NCI-H524 treated with DMSO at 0.1 percent for 48 hours (cell line): ENCODE measurements around the gene BRD1.

Experiments
- DNase-seq: peaks from one replicate; lab custom pipeline; 2025; lab: John Stamatoyannopoulos, UW

Gene BRD1

DNA sequence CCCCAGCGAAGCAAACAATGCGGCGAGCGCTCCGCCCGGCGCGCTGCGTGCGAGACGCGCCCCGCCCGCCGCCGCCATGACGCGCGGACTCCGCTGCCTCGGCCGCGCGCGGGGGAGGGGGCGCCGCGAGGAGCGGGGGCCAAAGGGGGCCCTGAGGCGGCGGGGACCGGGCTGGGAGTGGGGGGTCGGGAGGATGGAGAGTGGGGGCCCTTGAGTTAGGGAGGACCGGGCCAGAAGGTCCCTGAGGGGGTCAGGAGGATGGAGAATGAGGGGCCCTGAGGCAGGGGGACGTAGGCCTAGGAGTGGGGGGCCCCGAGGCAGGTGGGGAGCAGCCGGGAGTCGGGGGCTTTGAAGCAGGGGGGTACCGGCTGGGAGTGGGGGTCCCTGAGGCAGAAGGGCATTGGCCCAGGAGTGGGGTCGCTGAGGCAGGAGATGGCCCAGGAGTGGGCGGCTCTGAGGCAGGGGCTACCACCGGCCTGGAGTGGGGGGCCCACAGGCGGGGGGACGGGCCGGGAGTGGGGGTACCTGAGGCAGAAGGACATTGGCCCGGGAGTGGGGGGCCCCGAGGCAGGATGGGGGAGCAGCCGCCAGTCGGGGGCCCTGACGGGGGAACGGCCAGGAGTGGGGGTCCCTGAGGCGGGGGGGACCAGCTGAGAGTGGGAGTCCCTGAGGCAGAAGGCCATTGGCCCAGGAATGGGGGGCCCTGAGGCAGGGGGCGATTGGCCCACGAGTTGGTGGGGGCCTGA lies at the start of gene BRD1:
TSS of gene BRD1 (minus strand) at position 21 of the 746 bp plus-strand sequence. CDS start 3,556 bp downstream, outside the sequence.
- DNase-seq, result no peak

DNA sequence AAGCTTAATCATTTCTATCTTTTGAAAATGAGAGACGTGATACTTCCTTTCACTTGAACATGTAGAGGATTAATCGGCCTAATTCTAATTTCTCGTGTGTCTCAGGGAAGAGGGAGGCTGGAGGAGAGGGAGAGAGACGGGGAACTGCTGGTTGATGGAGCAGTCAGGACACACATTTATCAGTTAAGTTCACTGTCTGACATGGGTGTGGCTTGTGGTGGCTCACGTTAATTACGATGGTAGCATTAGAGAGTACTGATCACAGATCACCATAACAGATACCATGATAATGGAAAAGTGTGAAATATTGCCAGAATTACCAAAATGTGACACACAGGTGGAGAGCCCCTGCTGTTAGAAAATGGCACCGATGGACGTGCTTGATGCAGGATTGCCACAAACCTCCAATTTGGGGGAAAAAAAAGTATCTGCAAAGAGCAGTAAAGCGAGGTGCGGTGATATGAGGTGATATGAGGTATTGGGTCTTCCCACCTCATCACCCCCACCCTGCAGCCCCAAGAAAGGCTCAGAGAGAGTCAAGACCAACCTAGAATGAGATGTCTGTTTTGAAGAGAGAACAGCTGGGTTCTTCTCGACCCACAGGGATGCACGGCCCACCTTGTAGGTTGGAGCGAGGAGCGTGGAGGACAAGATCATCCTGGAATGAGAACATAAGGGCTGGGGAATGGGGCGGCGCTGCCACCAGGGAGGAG lies 45.7 kb upstream of the BRD1 start:
- DNase-seq, result no peak

DNA sequence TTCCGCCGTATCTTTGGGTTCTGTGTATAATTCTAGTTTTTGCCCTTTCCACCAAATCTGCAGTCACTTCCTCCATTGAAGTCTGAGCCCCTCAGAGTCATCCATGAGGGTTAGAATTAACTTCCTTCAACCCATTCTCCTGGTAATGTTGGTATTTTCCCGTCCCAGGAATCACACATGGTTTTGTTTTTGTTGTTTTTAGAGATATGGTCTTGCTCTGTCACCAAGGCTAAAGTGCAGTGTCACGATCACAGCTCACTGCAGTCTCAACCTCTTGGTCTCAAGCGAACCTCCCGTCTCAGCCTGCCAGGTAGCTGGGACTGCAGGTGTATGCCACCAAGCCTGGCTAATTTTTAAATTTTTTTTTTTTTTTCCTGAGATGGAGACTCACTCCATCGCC lies 44.7 kb upstream of the BRD1 start:
- DNase-seq, result no peak

DNA sequence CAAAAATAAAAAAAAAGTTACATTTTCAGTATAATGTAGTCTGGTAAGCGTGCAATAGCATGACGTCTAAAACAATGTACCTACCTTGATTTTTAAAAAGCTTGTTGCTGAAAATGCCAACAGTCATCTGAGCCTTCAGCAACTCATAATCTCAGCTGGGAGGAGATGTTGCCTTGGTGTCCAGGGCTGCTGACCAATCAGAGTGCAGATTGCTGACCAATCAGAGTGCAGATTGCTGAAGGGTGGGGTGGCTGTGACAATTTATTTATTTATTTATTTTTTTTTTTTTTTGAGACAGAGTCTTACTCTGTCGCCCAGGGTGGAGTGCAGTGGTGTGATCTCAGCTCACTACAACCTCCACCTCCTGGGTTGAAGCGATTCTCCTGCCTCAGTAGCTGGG lies 43.8 kb upstream of the BRD1 start:
- no peak for DNase-seq

DNA sequence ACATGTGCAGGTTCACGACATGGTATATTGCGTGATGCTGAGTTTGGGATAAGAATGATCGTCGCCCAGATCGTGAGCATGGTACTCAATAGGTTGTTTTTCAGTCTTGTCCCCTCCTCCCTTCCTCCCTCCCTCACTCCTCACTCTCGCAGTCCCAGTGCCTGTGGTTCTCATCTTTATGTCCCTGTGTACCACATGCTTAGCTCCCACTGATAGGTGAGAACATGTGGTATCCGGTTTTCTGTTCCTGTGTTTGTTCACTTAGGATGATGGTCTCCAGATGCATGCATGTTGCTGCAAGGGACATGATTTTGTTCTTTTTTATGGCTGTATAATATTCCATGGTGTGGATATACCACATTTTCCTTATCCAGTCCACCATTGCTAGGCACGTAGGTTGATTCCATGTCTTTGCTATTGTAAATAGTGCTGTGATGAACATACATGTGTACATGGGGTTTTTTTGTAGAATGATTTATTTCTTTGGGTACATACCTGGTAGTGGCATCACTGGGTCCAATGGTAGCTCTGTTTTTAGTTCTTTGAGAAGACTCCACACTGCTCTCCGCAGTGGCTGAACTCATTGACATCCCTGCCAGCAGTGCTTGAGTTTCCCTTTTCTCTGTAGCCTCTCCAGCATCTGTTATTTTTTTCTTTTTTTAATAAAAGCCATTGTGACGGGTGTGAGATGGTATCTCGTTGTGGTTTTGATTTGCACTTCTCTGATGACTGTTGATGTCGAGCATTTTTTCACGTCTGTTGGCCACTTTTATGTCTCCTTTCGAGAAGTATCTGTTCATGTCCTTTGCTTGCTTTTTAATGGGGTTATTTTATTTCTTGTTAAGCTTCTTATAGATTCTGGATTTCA lies 42.4 kb upstream of the BRD1 start:
- DNase-seq, result no peak

DNA sequence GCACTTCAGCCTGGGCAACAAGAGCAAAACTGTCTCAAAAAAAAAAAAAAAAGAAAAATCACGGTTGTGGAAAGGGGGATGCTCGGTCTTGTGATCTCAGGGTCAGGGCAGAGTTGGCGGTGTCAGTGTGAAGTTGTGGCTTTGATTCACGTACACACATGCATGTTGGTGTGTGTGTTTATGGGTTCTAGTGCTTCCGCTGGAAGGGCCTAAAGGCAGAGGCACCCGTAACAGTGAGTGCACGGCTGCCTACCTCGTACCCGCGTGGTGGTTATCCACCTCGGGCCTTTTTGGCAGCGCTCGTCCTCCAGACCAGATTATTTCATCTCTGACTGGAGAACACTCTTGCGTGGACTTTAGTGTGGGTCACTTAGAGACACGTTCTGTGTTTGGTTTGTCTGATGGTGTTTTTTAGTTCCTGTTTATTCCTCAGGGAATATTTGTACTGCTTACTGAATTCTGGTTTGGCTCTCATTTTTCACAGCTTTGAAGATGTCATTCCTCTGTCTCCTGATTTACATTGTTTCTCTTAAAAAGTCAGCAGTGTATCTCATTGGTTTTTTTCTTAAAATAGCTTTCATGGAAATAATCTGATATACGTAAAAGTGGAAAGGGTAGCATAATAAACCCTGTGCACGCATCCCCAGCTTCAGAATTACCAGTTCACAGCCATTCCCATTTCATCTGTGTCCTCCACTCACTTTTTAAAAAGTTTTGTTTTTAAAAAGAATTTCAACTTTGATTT lies 41.6 kb upstream of the BRD1 start:
- no peak for DNase-seq

DNA sequence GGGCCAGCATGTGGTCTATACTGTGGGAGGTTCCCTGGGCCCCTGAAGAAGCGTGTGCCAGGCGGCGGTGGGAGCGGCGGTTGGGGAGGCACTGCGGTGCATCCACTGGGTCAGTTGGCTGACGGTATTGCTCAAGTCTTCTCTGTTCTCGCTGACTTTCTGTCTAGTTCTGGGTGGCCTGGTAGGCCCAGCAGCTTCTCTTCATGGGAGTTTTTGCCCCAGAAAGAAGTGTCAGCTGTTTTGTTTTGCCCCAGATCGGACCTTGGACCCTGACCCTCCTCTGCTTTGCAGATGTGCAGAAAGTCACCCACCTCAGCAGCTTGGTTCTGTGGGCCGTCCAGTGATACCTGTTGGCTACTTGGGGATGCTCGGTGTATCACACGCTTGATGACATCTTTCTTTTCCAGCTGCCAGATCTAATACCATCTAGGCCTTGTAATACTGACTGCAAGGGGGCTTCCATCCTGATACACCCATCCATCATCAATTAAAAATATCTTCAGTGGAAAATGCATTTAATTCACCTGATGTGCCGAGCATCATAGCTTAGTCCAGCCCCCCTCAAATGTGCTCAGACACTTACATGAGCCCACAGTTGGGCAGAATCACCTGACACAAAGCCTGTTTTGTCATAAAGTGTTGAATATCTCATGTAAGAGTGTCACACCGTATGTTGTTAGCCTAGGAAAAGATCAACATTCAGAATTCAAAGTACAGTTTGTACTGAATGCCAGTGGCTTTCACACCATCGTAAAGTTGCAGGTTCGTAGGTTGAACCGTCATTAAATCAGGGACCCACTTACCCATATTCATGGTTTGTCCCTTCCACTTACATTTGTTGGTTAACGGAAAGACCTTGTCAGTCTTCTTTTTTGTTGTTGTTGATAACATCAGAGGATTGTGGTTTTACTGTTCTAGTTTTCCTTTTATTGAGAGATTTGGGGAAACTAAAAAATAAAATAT lies 39.9 kb upstream of the BRD1 start:
- no peak for DNase-seq

DNA sequence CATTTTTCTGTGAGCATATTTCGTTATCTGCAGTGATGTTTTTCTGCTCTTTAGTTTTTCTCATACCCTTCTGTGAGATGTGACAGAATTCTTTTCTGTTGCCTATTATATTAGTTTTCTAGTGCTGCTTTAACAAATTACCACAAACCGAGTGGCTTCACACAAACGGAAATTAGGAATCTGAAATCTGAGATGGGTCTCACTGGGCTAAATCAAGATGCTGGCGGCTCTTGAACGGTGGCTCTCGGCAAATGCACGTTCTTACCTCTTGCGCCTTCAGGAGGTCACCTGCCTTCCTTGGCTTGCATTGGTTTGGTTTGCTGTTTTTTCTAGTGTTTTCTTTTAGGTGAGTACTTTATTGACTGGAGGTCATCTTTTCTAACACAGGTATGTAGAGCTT lies 39.0 kb upstream of the BRD1 start:
- no peak for DNase-seq

DNA sequence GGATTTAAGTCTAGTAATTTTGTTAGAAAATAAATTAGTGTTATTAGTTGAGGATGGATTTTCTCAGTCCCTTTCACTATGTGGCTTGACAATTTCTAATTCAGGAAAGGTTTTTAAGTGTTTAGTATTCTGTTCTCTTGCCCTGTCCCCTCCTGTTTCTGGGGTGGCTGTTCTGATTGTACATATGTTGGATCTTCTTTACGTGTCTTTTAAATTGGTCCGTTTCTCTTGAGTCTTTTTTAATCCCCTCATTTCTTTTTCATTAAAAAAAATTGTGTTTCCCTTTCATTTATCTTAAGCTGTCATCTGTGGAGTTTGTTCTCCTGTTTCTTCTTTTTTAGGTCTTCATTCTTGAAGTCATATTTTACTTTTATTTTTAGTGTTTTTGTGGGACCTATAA lies 38.5 kb upstream of the BRD1 start:
- no peak for DNase-seq

DNA sequence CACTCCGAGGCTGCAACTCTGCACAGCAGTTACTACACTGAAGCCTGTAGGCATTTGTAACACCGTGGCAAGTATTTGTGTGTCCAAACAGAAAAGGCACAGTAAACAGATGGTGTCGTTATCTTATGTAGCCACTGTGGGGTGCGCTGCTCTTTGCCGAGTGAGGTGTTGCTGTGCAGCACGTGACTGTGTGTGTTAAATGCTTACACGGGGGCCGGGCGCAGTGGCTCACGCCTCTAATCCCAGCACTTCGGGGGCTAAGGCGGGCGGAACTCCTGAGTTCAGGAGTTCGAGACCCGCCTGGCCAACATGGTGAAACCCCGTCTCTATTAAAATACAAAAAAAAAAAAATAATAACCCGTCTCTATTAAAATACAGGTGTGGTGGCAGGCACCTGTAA lies 37.5 kb upstream of the BRD1 start:
- DNase-seq, result no peak

DNA sequence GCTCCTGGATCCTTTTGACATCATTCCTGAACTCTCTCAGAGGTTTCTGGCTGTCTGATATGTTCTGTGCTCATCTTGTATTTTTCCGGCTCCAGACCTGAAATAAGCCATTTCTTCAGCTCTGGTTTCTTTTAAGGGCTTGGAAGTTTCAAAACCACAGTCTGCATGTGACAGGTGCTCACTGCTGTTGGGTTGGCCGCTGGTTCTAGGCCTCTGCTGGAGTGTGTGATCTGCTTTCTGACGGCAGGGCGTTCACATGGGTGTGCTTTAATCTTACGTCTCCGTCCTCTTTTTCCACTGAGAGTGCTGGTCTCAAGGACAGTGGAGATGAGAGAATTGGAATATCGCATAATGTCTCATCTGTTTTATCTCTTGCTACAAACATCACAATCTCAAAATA lies 36.3 kb upstream of the BRD1 start:
- no peak for DNase-seq

DNA sequence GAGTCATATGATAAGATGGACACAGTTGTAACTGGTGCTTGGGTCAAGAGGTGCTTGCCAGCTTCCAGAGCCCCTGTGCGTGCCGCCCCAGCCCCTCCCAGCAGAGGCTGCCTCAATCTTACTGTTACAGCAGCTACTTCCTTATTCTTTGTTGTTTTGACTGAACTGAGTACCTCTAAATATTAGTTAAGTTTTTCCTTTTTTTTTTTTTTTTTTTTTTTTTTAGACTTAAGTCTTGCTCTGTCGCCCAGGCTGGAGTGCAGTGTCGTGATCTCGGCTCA lies 34.8 kb upstream of the BRD1 start:
- DNase-seq, result no peak

DNA sequence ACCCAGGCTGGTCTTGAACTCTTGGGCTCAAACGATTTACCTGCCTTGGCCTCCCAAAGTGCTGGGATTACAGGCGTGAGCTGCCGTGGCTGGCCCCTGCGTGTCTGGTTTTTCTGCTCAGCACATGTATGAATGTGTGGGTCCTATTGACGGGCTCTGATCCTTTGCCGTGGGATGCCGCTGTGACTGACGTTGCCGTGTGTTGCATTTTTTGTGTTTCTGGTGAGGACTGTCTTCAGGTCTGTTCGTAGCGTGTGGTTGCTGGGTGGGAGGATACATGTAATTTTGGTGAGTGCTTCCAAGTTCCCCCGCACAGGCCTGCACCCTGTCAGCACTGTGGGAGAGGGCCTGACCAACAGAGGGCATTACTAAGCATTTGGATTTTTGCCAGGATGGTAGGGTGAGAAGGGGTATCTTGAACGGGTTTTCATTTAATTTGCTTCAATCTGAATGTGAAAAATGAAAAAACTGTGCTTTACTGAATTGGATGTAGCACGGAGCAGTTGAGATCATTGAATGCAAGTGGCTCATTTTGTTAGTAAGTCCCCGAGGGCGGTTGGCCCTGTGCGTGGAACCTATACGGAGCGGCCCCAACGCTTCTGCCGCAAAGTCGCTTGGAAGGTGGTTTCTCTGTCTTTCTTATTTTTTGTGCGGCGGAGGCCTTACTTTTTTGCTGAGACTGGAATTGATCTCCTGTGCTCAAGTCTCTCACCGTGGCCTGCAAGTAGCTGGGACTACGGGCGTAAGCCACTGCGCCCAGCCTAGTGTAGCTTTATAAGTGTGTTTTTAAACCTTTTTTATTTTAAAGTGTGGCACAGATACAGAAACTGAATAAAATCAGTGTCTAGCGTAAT lies 34.2 kb upstream of the BRD1 start:
- no peak for DNase-seq

DNA sequence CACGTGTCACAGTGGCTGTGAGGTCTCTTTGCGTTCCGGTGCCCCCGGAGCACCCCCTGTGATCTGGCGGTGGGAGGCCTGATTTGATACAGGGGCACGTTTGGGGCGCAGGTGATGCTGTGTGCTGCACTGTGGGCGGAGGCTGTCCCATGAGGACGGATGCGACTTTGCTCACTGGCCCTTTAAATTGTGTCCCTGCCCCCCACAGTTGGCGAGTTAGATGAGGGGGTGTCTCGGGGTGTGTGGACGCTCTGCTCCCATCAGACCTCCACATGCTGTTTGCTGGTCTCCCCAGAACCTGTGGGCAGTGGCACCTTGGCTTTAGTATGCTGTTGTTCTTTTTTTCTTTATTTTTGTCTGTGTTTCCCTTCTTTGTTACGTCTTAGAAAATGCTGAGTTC lies 31.2 kb upstream of the BRD1 start:
- DNase-seq, result no peak

DNA sequence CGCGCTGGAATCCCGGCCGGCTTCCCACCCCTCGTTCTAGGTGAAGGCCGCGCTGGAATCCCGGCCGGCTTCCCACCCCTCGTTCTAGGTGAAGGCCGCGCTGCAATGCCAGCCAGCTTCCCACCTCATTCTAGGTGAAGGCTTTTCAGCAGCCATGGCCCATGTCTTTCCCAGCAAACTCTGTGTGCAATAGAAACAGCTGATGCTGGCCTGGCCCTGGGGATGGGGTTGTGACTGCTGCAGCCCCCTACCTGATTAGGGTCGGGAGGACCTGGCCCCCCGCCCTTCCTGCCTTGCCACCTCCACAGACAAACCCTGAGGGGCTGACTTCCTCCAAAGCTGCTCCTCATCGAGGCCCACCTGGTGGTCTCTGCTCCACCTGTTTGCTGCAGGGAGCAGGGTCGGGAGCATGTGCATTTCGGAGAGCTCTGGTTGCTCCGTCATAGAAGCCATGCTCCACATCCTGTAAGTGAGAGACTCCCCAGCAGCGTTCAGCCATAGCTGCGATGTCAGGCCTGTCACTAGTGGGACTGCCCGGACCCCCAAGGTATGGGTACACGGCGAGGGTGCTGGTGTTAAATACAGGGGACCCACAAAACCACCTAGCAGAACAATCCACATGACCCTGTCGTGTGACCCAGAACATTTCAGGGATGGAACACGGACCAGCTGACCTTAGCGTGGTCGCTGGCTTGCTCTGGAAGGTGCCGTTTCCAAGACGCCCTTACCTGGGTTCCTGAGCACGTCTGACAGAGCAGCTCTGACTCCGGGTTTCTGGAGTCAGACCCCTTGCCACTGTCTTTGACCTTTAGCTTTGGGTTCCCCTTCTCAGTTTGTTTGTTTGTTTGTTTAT lies 29.3 kb upstream of the BRD1 start:
- DNase-seq, result no peak

DNA sequence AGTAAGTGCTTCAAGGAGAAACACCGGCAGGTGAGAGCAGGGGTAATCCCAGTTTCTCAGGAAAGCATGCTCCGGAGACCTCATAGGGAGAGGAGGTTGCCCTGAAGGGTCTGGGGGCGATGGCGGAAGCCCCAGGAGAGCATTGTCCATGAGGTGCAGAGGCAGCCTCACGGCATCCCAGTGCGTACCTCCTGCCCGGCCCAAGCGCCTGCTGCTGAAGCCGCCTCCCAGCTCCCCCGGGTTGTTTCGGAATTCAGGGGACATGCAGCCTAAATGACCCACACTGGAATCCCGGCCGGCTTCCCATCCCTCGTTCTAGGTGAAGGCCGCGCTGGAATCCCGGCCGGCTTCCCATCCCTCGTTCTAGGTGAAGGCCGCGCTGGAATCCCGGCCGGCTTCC lies 28.7 kb upstream of the BRD1 start:
- DNase-seq, result no peak

DNA sequence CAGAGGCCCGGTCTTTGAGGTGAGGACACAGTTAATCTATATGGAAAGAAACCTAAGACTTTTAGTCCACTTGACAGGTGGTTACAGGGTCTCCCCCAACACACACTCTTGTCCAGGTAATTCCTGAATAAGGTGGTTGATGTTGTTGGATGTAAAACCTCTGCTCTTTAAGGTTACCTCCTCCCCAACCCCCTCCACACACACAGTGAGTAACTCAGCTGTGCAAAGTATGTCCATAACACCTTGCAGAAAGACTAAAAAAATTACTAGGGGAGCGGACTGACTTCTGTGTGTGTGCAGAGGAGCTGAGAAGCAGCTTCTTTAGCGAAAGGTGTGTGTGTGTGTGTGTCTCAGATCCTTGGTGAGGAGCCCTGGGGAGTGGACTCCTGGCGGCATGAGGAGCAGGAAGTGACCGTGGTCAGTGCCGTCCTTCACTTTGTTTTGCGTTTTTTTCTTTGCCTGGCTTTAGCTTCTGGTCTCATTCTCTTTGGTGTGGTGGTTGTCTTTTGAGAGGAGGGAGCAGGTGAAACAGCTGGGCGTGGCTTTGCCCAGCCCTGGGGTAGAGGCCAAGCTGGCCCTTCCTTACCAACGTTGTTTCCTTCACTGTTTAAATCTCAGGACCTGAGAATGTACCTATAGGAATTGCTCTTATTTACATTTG lies 27.7 kb upstream of the BRD1 start:
- no peak for DNase-seq

DNA sequence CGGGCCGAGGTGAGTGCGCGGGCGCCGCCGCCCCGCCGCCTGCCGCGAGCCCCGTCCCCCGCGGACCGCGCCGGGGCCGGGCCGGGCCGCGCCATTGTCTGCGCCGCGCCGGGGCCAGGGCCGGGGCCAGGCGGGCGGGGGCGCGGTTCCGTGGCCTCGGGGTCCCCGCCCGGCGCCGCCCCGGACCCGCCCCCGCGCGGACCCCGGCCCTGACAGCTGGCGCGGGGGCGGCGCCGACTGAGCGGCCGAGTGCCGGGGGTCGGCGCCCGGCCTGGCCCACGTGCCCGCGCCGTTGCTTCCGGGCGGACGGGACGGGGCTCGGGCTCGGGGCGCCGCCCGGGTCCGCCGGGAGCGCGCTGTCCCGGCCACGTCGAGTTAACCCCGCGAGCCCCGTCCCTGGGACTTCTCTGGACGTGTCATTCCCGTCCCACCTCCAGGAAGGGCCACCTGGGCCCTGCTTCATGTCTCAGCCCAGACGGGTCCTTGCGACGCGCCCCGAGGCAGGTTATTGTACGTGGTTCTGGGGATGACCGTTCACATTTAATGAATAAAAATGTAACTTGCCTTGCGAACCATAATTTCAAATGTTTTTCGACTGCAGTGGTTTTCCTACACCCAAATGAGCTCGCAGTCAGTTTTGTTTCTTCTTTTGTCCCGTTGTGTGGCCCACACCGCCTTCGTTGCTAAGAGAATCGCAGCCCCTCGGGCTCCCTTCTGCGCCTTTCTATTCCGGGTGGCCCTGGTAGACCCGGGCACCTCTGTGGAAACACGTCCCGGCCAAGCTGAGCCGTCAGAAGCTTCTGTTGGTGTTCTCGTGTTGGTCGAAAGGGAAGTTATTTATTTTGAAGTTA lies 26.5 kb upstream of the BRD1 start:
- no peak for DNase-seq
